Choroid plexus epithelial cell (primary cell): ENCODE measurements around the gene AFAP1.
A peak's percentile ranks its signal among the peaks of the same experiment; 100 is the strongest.

ENCODE experiments used
- DNase-seq: peaks from one replicate; pipeline ENCODE4 v3.0.0-alpha.2; 2010; ENCODE audit warnings: low read depth
- H3K4me3 ChIP-seq: 2 replicates; pipeline ENCODE4 v1.5.1; 2011; ENCODE audit warnings: low read depth, mild to moderate bottlenecking, control low read depth, low read length, moderate library complexity
- TF ChIP-seq, protein P1 (sequence below): conservative IDR thresholded peaks from 2 replicates; pipeline ENCODE4 v1.5.1; 2011; ENCODE audit warnings: low read depth, mild to moderate bottlenecking, control low read depth, inconsistent platforms, low read length, moderate library complexity

AFAP1 gene

DNA sequence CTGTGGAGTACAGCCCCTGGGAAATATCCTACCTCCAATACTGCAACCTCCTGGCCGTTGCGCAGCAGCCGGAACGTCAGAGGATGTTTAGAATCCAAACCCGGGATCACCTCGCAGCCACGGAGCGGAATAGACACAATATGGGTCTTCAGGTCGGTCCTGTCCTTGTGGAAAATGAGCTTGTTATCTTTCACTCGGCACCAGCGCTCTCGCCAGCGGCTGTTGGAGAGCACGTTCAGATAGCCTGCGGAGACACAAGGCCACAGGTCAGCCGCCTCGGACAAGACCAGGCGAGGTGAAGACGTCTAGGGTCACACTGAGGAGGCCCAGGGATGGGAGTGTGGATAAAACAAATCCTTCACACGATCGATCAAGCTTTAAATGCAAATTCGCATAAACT, 139.3 kb downstream of the AFAP1 start:
- DNase-seq, result no peak
- H3K4me3 ChIP-seq, result no peak overlapping the region
- TF ChIP-seq, protein P1, sequence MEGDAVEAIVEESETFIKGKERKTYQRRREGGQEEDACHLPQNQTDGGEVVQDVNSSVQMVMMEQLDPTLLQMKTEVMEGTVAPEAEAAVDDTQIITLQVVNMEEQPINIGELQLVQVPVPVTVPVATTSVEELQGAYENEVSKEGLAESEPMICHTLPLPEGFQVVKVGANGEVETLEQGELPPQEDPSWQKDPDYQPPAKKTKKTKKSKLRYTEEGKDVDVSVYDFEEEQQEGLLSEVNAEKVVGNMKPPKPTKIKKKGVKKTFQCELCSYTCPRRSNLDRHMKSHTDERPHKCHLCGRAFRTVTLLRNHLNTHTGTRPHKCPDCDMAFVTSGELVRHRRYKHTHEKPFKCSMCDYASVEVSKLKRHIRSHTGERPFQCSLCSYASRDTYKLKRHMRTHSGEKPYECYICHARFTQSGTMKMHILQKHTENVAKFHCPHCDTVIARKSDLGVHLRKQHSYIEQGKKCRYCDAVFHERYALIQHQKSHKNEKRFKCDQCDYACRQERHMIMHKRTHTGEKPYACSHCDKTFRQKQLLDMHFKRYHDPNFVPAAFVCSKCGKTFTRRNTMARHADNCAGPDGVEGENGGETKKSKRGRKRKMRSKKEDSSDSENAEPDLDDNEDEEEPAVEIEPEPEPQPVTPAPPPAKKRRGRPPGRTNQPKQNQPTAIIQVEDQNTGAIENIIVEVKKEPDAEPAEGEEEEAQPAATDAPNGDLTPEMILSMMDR, result no peak

DNA sequence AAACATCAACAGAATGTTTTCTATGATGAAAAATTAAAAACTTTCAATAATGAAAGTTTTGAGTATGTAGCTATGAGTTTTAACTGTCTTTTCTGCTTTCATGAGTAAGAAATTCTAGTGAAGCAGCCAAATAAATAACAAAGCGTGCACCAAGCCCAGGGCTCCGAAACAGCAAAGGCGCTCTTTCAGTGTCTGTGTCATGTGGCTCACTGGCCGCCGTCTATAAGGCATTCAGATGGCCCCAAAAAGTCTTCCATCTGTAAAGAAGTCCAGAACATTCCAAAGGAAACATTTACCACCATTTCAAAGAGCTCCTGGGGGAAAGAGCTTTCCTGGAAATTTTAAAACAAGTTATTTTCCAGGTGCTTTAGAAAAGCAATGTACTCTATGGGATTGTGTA, 139.9 kb downstream of the AFAP1 start:
- no peak for DNase-seq
- H3K4me3 ChIP-seq, result no peak overlapping the region
- TF ChIP-seq, protein P1, result no peak

DNA sequence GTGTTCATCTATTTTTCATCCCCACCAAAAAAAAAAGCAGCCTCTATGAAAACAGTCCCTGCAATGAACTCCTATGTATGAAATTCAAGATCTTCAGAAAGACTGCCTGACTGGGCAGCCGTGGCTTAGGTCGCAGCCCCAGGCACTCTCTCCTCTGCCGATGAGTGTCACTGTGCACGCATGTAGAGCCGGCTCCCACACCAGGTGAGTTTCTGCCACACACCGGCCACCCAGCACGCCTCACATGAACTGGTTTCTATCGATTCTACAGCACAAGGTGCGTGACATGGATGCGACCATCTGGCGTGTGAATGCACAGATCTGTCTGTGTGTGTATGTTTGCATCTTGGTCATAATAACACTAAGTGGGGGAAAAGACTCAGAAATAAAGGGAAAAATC, 140.4 kb downstream of the AFAP1 start:
- no peak for DNase-seq

DNA sequence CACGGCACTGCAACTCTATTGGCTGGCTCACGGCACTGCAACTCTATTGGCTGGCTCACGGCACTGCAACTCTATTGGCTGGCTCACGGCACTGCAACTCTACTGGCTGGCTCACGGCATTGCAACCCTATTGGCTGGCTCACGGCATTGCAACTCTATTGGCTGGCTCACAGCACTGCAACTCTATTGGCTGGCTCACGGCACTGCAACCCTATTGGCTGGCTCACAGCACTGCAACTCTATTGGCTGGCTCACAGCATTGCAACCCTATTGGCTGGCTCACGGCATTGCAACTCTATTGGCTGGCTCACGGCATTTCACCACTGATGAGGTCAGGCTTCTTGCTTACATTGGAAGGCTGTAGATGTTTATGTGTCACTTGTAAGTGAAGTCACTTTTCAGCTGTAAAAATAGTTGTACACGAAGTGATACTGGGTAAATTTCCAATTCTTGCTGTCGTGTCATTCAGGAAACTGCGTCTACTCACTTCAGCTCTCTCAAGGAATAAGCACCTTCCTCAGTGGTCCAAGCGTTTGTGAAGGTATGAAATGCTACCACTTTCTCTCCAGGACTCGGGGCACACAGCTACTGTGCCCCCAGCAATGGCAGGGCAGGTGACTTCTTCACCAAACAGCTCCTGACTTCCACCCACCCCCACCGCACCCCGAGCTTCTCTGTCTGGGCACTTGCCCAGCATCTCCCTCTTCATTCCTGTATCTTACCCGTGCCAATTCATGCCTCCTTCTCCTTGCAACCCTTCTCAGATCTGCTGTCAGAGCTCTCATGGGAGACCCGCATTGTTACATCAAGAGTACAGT, 141.3 kb downstream of the AFAP1 start:
- DNase-seq, result peak; percentile 52
- TF ChIP-seq, protein P1, result no peak
- no peak overlapping the region for H3K4me3 ChIP-seq

More for the DNA sequence above, 140.4 kb downstream of the AFAP1 start:
- TF ChIP-seq, protein P1, result no peak
- no peak overlapping the region for H3K4me3 ChIP-seq

DNA sequence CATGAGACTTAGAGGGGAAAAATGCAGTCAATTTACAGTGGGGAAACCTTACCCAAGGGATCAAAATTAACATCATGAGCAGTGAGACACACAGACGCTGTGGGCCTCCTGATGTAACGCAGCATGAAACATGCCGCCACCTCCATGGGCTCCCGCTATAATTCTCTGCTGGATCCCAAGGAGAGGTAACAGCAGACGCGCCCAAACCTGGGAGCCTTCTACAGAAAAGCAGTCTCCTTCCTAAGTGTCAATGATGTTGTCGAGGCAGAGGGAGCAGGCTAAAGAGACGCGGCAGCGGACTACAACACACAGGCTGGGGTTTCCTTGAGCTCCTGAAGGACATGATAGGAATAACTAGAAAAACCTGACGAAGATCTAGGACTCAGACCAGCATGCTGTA, 142.3 kb downstream of the AFAP1 start:
- no peak overlapping the region for H3K4me3 ChIP-seq
- DNase-seq, result no peak
- TF ChIP-seq, protein P1, result no peak

DNA sequence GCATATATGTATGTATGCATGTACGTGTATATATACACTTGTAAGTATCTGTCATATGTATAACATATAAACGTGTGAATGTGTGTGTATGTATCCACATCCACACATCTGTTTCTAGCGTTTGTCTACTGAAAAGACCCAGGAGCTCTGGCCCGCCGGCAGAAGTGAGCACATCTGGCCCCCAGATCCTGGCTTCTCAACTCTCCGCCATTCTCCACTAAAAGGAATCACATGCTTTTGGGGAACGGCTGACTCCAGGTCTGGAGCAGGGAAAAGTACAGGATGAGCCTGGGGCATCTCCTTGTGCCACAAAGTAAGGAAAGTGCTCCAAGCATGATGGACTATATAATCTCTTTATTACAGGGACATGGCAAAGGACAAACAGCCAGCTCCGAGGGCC, 143.7 kb downstream of the AFAP1 start:
- H3K4me3 ChIP-seq, result no peak overlapping the region
- TF ChIP-seq, protein P1, result no peak

DNA sequence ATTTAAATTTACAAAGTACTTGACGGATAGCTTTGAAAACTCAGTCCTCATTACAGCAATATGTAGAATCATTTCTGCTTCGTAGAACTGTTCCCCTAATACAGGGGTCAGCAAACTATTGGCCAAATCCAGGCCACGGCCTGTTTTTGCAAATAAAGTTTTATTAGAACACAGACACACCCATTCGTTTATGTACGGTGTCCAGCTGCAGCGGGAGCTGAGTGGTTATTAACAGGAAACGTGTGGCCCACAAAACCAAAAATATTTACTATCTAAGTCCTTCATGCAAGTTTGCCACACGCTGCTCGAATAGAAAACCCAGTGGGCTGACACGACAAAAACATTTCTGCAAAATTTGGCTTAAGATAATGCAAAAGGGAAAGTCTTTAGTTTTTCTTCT, 146.5 kb downstream of the AFAP1 start:
- H3K4me3 ChIP-seq, result no peak overlapping the region
- no peak for DNase-seq
- TF ChIP-seq, protein P1, result no peak

More for the DNA sequence above, 143.7 kb downstream of the AFAP1 start:
- DNase-seq, result no peak
